GM06990 (cell line): ENCODE measurements around the gene SH3BGRL2.

Source experiments
- DNase-seq: peaks from one replicate; pipeline ENCODE4 v3.0.0-alpha.2; 2011; ENCODE audit not compliant: insufficient read length; ENCODE audit errors: extremely low read depth
- H3K27me3 ChIP-seq: replicated peaks from 2 replicates; pipeline ENCODE4 v1.6.0; 2011; ENCODE audit warnings: low read length; ENCODE audit not compliant: control insufficient read depth, insufficient read depth
- H3K36me3 ChIP-seq: 2 replicates; pipeline ENCODE4 v1.5.1; 2011; ENCODE audit warnings: low read length; ENCODE audit not compliant: control insufficient read depth, insufficient read depth
- H3K4me3 ChIP-seq: replicated peaks from 2 replicates; pipeline ENCODE4 v1.5.1; 2011; ENCODE audit warnings: low read depth, mild to moderate bottlenecking, control low read depth, low read length
- CTCF ChIP-seq: IDR thresholded peaks from 2 replicates; pipeline ENCODE4 v1.5.1; 2011; ENCODE audit warnings: low read length, control low read depth, mild to moderate bottlenecking, inconsistent platforms; ENCODE audit not compliant: insufficient read depth, poor library complexity, severe bottlenecking

SH3BGRL2 gene

GRCh38 chr6:79598012-79598411 is 33.1 kb upstream of the SH3BGRL2 start:
- Histone ChIP-seq H3K27me3 (no peaks in the 10 kb centered on the region), H3K36me3 (no peaks in the 10 kb centered on the region), H3K4me3 (no peak overlapping the region)
- DNase-seq = no peak
- no peak for TF ChIP-seq CTCF

DNA sequence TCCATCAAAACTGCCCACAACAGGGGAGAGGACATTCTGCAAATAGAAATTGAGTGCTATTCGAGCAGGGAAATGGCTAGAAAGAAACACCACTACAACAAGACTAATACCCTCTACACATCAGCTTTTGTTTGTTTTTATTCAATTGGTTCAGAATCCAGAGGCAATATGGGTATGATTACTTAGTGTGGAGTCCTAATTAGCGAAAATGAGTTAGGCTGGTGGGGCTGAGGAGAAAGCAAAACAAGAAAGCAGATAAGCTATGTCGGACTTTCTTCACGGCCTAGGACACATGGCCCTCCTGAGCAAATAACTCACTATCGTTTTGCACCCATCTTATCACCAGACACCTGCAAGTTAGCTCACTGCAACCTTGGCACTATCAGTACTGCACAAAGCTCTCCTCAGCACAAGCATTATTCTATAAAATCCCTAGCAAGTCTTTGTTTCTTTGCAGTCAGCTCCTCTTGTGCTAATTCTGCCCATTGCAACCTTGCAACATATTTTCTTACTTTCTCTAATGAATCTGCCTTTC is 31.3 kb upstream of the SH3BGRL2 start:
- TF ChIP-seq CTCF = no peak
- no peak for DNase-seq

GRCh38 chr6:79600313-79600712 is 30.8 kb upstream of the SH3BGRL2 start:
- TF ChIP-seq CTCF = no peak
- Histone ChIP-seq H3K4me3 (no peak overlapping the region), H3K36me3 (no peaks in the 10 kb centered on the region), H3K27me3 (no peaks in the 10 kb centered on the region)
- no peak for DNase-seq

More for the DNA sequence above, 31.3 kb upstream of the SH3BGRL2 start:
- Histone ChIP-seq H3K27me3 (no peaks in the 10 kb centered on the region), H3K4me3 (no peak overlapping the region), H3K36me3 (no peaks in the 10 kb centered on the region)

GRCh38 chr6:79600812-79601609 is 30.1 kb upstream of the SH3BGRL2 start:
- TF ChIP-seq CTCF = no peak
- Histone ChIP-seq H3K4me3 (no peak overlapping the region), H3K27me3 (no peaks in the 10 kb centered on the region), H3K36me3 (no peaks in the 10 kb centered on the region)
- DNase-seq = no peak

- no peak for DNase-seq
- H3K27me3 ChIP-seq = no peaks in the 10 kb centered on the region
- H3K4me3 ChIP-seq = no peak overlapping the region
- no peak for TF ChIP-seq CTCF
- H3K36me3 ChIP-seq = no peaks in the 10 kb centered on the region
Measured at GRCh38 chr6:79602859-79603258, 28.3 kb upstream of the SH3BGRL2 start.
